Measurements from ENCODE around the gene CERS5. TPM values are rescaled to one million over a fixed set of nuclear protein-coding genes. Genes with fewer than 3 reads are reported as not detected.

CERS5 gene, protein sequence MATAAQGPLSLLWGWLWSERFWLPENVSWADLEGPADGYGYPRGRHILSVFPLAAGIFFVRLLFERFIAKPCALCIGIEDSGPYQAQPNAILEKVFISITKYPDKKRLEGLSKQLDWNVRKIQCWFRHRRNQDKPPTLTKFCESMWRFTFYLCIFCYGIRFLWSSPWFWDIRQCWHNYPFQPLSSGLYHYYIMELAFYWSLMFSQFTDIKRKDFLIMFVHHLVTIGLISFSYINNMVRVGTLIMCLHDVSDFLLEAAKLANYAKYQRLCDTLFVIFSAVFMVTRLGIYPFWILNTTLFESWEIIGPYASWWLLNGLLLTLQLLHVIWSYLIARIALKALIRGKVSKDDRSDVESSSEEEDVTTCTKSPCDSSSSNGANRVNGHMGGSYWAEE
- 37.7 and 40.3 TPM in 2 replicates for total RNA-seq

DNA sequence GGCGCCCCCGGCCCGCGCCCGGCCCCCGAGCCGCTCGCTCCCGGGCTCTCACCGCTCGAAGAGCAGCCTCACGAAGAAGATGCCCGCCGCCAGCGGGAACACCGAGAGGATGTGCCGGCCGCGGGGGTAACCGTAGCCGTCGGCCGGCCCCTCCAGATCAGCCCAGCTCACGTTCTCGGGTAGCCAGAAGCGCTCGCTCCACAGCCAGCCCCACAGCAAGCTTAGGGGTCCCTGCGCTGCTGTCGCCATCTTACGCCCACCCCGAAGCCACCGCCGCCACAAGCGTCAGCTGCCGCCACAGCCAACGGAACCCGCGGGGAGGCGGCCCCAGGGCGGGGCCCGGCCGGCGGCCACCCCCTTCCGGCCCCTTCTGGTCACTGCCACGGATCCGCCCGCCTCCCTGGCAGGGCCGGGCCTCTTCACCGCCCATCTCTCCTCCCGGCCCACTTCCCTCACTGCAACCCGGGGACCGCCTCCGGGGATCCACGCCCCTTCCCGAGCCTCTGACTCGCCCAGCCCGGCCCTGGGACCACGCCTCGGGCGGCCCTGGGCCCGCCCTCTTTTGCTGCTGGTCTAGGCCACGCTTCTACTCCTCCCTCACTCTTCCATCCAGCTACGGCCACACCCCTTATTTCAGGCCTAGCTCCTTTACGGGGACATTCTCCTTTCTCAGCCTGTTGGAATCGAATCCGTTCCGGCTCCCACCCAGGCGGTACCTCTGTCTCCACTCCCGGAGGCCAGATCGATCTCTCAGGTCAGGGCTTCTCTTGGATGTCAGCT lies at the start of gene CERS5:
CERS5 (minus strand) TSS at position 321 of the 780 bp plus-strand sequence; CDS start at position 249, 72 bp downstream.
- DNase-seq (ENCODE audit: extremely low read depth, low read depth, low spot score): peak; percentile 69

DNA sequence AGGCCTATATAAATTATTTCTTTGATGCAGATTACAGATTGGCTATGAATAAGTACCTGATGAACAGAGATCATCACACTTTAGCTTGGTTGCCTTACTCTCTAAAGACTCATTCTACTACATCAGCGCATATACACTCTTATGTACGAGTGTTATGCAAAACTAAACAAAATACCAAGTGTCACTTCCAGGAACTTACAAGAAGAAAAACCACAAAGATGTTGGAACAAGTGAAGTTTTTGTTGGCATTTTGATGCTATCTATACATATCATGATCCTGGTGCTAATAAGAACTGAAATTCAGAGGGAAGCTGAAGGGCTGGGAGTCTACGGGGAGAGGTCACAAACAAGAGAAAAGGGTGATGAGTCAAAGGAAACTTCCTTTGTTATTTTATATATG lies 47.9 kb upstream of the CERS5 start:
- DNase-seq (ENCODE audit: extremely low read depth, low read depth, low spot score): no peak

DNA sequence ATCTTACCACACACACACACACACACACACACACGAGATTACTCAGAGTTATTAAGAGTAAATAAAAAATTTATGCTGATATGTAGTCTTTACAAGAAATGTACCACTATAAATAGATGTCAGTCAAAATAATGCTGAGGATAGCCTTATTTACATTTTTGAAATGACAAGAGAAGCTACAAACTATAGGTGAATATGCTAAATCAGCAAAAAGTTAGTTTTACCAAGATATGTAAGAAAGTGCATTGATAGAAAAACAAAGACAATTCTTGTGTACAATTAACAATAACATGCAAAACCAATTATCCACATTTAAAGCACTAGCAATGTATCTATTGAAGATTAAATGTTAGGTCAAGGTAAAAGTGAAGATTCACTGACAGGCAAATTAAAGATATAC lies 46.8 kb upstream of the CERS5 start:
- DNase-seq (ENCODE audit: extremely low read depth, low read depth, low spot score): no peak

DNA sequence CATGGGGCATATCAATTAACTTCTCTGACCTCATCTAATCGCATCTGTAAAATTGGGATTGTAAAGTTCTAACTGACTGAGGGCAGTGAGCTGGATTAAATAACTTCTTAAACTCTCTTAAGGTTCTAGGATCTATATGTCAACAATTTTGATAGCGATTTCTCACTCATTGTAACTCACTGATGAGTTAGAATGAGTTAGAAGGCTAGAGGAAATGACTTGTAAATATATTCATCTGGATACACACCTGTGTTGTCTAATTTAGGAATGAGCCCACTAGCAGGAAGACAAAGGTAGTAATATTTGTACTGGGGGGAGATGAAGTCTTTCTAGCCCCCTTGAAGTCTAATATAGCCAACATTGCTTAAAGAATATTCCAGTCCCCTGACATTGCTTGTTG lies 46.3 kb upstream of the CERS5 start:
- DNase-seq (ENCODE audit: extremely low read depth, low read depth, low spot score): no peak

DNA sequence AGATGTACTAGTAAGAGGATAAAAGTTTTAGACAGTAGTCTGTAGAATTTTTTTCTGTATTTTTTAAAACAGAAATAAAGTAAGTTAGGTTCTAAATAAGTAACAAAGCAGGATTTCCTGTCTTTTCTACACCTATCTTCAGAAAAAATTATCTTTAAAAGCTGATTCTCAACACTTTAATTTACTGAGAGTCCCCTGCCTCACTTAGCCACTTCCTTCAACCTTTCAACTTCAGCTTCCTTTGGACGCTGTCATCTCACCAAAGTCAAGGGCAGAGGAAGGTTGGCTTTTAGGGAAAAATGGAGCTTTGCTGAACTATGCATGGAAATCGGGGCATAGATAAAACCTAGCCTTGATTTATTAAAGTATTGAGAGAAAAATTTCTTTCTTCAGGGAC lies 44.9 kb upstream of the CERS5 start:
- no peak for DNase-seq (ENCODE audit: extremely low read depth, low read depth, low spot score)

DNA sequence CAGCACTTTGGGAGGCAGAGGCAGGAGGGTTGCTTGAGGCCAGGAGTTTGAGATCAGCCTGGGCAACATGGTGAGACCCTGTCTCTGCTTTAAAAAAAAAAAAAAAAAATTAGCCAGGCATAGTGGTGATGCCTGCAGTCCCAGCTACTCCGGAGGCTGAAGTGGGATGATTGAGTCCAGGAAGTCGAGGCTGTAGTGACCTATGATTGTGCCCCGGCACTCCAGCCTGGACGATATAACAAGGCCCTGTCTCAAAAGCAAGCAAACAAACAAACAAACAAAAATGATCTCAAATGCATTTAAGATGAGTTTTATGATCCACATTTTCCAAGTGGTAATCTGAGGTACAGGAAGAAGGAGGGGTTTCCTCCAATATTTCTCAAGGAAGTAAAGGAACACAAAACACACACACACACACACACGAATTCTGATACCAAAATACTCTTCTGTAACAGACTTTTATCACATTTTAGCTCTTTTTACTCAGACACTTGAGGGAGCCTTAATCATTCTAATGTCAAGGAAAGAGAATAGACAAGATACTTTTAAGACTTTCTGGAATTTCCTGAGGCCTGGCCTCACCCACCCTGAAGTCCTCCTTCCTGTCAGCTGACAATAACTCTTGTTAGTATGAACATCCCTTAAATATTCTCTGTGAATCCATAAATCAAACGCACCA lies 44.4 kb upstream of the CERS5 start:
- DNase-seq (ENCODE audit: extremely low read depth, low read depth, low spot score): no peak

DNA sequence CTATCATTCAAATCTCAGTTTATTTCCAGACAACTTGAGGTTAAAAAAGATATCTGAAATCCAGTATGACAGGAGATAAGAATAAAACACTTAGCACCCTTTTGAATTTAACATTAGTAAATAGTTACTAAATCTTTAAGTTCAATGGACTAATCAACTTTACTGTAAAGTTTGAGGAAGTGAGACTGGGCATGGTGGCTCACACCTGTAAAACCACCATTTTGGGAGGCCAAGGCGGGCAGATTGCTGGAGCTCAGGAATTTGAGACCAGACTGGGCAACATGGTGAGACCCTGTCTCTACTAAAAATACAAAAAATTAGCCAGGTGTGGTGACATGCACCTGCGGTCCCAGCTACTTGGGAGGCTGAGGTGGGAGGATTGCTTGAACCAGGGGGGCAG lies 40.3 kb upstream of the CERS5 start:
- DNase-seq (ENCODE audit: extremely low read depth, low read depth, low spot score): no peak

DNA sequence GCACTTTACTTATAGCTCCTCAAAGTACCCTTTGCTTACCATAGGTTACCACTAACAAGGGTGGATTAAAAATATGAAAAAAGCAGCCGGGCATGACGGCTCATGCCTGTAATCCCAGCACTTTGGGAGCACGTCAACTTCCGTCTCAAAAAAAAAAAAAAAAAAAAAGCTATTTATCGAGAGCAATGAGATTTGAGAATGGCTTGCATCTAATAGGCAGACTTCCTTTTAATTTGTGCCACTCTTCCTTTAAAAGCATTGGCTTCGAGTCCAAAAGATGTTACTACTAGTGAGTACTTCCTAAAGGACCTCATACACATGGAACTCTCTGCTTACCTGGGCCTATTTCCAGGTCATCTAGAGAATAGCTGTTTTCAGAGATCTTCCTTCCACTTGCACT lies 38.5 kb upstream of the CERS5 start:
- DNase-seq (ENCODE audit: extremely low read depth, low read depth, low spot score): no peak

DNA sequence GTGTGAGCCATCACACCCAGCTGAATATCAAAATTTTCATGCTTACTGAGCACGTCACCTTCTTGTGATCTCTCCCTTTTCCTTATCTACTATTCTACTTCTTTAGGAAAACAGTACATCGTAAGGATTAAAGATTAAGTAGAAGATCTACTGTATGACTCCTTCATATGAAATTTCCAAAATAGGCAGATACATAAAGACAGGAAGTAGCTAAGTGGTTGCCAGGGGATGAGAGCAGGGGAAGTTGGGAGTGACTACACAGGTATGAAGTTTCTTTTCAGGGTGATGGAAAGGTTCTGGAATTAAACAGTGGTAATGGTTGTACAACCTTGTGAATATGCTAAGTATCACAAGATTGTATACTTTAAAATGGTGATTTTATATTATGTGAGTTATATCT lies 36.5 kb upstream of the CERS5 start:
- no peak for DNase-seq (ENCODE audit: extremely low read depth, low read depth, low spot score)

DNA sequence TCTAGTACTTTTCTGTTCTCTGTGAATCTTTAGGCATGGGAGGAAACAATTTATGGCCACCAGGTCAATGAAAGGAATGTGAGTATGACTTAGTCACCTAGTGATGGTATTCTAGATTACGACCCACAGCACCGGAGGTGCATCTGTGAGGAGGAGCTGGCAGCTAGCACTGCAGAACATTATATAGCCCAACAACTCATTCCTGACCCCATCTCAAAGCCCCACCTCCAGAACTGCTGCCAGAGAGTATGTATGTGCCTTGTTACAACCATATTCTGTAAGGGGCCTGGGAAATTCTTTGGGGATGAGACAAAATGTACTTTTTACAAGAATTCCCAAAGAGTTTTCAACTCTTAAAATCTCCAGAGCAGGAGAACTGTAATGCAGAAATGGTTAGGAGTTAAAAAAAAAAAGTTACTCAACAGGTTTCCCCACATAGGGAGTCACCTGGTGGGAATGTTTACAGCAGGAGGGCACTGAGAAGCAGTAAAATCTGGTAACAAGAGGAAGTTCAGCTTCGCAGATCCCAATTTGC lies 34.9 kb upstream of the CERS5 start:
- DNase-seq (ENCODE audit: extremely low read depth, low read depth, low spot score): no peak

DNA sequence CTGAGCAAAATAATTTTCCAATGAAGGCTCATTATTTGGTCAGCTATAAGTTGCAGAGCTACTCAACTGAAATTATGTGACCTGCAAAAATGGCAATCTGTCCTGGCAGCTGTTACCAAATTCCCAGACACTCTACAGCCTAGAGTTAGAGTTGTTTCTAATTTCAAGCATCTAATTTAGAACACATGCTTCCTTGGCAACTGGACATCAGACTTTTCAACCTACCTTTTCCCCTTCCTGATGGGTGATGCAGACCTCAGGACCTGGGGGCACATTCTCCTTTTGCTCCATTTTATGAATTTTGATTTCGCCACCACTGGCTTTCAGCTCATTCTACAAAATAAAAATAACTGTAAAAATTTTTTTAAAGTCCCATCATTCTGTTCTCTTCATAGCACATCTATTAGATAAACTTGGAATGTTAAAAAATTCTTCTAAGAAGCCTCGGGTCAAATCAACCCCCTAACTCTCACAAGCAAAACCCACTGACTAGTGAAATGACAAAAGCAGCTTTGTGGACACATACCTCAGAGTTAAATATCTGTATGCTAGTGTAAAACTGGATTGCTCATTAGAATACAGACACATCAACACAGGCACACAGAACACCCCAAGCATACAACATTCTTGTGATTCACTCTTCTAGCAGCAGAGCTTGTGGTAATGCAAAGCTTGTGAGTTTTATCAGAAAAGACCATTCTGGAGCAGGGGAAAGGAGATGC lies 33.5 kb upstream of the CERS5 start:
- no peak for DNase-seq (ENCODE audit: extremely low read depth, low read depth, low spot score)

DNA sequence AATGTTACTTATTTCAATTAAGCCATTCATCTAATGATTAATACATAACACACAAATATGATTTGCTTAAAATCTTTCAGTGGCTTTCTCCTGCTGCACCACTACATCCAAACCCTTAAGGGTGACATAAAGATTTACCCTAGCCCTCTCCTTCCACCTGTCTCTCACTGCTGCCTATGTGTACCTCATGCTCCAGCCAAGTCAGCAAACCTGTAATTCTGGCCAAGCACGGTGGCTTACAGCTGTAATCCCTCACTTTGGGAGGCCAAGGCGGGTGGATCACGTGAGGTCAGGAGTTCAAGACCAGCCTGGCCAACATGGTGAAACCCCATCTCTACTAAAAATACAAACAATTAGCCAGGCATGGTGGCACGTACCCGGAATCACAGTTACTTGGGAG lies 31.7 kb upstream of the CERS5 start:
- DNase-seq (ENCODE audit: extremely low read depth, low read depth, low spot score): no peak

DNA sequence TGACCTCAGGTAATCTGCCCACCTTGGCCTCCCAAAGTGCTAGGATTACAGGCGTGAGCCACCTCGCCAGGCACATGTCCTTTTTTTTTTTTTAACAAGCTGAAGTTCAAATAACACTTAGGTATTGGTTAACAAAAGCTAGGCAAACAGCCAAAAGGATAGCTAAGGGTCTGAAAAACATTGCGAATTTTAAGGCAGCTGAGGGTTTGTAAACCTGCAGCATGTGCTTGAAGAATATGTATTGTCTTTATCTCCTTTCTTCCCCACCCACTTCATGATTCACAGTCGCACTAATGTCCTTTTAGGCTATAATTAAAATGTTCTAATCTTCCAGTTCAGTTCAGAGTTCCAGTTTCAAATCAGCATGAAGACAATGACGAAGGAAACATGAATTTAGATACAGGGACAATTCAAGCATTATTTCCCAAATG lies 30.1 kb upstream of the CERS5 start:
- DNase-seq (ENCODE audit: extremely low read depth, low read depth, low spot score): no peak

DNA sequence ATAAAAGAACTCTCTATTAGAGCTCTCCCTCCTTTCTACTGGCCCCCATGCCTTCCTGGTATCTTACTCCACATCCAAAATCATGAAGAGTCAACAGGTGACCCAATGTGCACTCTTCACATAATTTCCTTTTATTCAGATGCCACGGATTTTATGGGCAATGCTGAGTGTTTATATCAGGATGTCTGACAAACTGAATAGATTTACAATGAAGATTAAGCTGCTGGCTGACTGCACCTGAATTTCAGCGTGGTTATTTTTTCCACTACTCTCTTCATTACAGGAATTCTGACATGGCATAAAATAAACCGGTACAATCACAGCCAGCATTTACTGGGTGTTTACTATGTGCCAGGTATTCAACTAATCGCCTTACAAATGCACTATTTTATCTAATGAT lies 29.4 kb upstream of the CERS5 start:
- DNase-seq (ENCODE audit: extremely low read depth, low read depth, low spot score): no peak

DNA sequence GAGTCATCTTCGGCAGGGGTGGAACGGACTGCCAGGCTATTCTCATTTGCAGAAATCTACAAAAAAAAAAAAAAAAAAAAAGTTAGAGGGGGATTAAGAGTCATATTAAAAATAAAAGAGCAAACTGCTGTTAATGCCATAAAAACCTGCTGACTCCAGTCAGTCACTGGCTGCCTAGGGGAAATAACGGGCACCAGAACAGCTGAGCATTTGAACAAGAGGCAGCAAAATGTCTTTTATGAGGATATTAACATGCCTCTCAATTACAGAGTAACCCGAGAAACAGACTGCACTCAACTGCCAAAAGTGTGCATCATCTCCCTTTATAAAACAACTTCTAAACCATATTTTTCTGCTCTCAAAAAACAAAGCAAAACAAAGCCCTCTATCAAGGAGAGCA lies 28.7 kb upstream of the CERS5 start:
- no peak for DNase-seq (ENCODE audit: extremely low read depth, low read depth, low spot score)

DNA sequence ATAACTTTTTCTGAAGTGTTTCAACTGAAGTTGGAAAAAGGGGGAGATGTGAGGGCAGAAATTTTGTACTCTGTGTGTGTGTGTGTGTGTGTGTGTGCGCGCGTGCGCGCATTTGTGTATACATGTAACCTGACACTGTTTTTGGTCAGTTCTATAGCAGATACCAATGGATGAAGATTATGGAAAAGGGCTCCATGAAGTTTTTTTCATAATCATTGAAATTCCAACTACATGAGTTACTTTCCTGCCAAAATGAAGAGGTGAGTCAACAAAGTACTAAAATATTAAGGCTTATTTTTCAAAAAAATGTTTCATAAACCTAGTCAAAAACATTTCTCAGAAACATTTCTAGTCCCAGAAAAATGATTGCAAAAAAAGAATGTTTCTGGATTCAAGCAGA lies 25.7 kb upstream of the CERS5 start:
- no peak for DNase-seq (ENCODE audit: extremely low read depth, low read depth, low spot score)

DNA sequence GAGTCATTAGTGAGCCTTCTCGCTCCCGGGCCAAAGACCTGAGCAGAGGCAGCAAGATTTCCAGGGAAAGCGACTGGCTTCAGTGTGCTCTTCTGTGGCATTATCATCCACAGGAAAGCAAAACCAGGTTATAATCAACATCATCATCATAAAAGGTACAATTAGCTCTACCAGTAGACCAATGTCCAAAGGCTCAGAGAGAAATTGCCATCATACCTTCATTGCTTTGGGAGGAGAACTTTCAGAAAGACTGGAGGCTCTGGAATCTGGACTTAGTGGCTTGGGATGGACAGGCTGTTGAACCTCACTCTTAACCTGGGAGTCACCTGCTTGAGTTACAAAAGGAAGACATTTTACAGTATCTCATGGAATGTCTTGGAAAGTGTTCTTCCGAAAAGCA lies 25.1 kb upstream of the CERS5 start:
- no peak for DNase-seq (ENCODE audit: extremely low read depth, low read depth, low spot score)

DNA sequence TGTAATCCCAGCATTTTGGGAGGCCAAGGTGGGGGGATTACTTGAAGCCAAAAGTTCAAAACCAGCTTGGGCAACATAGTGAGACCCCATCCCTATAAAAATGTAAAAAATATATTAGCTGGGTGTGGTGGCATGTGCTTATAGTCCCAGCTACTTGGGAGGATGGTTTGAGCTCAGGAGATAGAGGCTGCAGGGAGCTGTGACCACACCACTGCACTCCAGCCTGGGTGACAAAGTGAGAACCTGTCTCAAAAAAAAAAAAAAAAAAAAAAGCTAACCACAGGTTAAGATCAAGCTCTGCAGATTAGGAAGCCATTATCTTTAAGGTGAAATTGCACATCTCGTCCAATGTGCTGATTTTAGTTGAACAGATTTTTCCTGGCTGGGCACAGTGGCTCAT lies 23.7 kb upstream of the CERS5 start:
- DNase-seq (ENCODE audit: extremely low read depth, low read depth, low spot score): no peak

DNA sequence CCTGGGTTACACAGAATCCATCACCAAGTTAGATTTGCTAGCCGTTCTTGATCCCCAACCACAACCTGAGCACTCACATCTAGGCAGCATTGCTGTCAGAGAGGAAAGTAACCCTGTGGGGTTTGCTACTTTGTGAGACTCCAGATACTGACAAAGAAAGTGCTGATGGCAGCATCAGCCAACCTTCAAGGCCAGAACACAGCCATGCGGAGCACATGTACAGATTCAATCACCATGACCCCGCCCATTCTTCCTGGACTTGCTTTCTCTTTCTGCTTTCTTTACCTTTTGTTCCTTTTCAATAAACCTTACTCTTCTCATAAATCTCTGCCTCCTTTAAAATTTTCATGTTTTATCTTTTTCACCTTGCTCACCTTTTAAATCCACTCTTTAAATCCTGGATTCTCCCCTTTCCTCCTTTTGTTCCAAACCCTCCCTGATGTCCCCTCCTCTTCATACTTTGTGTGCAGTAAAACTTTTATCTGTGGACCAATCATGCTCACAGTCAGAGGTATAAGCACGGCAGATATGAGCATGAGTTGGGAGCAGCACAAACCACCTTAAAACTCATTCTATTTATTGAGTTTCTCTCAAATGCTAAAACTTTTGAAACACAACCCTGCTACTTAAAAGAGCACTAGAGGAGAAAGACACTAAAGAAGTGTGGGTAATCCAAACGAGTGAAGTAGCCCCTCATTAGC lies 21.9 kb upstream of the CERS5 start:
- no peak for DNase-seq (ENCODE audit: extremely low read depth, low read depth, low spot score)

DNA sequence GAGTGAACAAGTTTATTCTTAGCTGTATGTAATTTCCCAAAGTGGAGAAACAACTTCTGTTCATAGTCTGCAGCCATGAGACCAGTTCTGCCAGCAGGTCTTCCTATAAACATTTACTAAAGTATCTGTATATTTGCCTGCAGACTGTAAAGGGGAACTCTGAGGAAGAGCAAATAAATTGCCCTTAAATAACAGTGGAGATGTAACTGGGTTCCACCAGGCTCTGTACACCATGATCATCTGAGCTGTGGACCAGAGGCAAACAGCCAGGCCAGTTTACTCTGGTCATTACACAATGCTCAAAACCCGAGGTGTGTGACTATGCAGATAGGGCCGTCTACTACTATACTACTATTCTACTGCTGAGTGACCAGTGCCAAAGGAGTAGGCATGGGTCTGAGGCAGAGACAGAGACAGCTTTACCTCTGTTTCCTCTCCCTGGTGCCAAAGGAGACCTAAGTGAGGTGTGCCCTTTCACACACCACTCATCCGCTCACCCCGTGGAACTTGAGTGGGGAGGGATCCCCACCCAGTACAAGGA lies 21.1 kb upstream of the CERS5 start:
- DNase-seq (ENCODE audit: extremely low read depth, low read depth, low spot score): no peak
